Measurements from ENCODE around the gene CWH43.
"Not testable (repeated sequence)": the region's sequence is repeated elsewhere in the genome, so short reads cannot be mapped to it uniquely, and the experiment has no call there.

Gene CWH43

GRCh38 chr4:49096627-49097026, 110.6 kb downstream of the CWH43 start:
- not testable (repeated sequence) for H3K79me2 ChIP-seq; H3K9me3 ChIP-seq (ENCODE audit: control insufficient read depth, low read length); H3K27ac ChIP-seq; H3K4me1 ChIP-seq; H3K36me3 ChIP-seq (ENCODE audit: control insufficient read depth, insufficient read depth, low read length); H3K9ac ChIP-seq; H3K4me2 ChIP-seq (ENCODE audit: low read length); H3K27me3 ChIP-seq (ENCODE audit: control insufficient read depth, insufficient read depth, low read length); H2AFZ ChIP-seq; H3K4me3 ChIP-seq (ENCODE audit: low read depth, low read length)

GRCh38 chr4:49097071-49097470, 111.0 kb downstream of the CWH43 start:
- H3K4me2 ChIP-seq (ENCODE audit: low read length); H3K79me2 ChIP-seq; H3K27ac ChIP-seq; H2AFZ ChIP-seq; H3K9me3 ChIP-seq (ENCODE audit: control insufficient read depth, low read length); H3K27me3 ChIP-seq (ENCODE audit: control insufficient read depth, insufficient read depth, low read length); H3K36me3 ChIP-seq (ENCODE audit: control insufficient read depth, insufficient read depth, low read length); H3K4me1 ChIP-seq; H3K4me3 ChIP-seq (ENCODE audit: low read depth, low read length); H3K9ac ChIP-seq: not testable (repeated sequence)

- not testable (repeated sequence) for H3K4me3 ChIP-seq (ENCODE audit: low read depth, low read length); H3K79me2 ChIP-seq; H3K9ac ChIP-seq; H2AFZ ChIP-seq; H3K4me1 ChIP-seq; H3K27ac ChIP-seq; H3K36me3 ChIP-seq (ENCODE audit: control insufficient read depth, insufficient read depth, low read length); H3K4me2 ChIP-seq (ENCODE audit: low read length); H3K27me3 ChIP-seq (ENCODE audit: control insufficient read depth, insufficient read depth, low read length); H3K9me3 ChIP-seq (ENCODE audit: control insufficient read depth, low read length)
Observed at GRCh38 chr4:49097505-49097904, 111.4 kb downstream of the CWH43 start.

- not testable (repeated sequence) for H3K79me2 ChIP-seq; H3K4me3 ChIP-seq (ENCODE audit: low read depth, low read length); H3K9me3 ChIP-seq (ENCODE audit: control insufficient read depth, low read length); H3K36me3 ChIP-seq (ENCODE audit: control insufficient read depth, insufficient read depth, low read length); H3K9ac ChIP-seq; H3K4me1 ChIP-seq; H3K4me2 ChIP-seq (ENCODE audit: low read length); H2AFZ ChIP-seq; H3K27ac ChIP-seq; H3K27me3 ChIP-seq (ENCODE audit: control insufficient read depth, insufficient read depth, low read length)
Observed at GRCh38 chr4:49098034-49098759, 112.1 kb downstream of the CWH43 start.

GRCh38 chr4:49099831-49100444, 113.9 kb downstream of the CWH43 start:
- H2AFZ ChIP-seq; H3K9me3 ChIP-seq (ENCODE audit: control insufficient read depth, low read length): not testable (repeated sequence)

GRCh38 chr4:49102344-49102898, 116.3 kb downstream of the CWH43 start:
- H3K9ac ChIP-seq; H2AFZ ChIP-seq; H3K27ac ChIP-seq; H3K4me3 ChIP-seq (ENCODE audit: low read depth, low read length); H3K4me2 ChIP-seq (ENCODE audit: low read length); H3K79me2 ChIP-seq; H3K27me3 ChIP-seq (ENCODE audit: control insufficient read depth, insufficient read depth, low read length); H3K36me3 ChIP-seq (ENCODE audit: control insufficient read depth, insufficient read depth, low read length); H3K4me1 ChIP-seq; H3K9me3 ChIP-seq (ENCODE audit: control insufficient read depth, low read length): not testable (repeated sequence)

More at GRCh38 chr4:49099831-49100444, 113.9 kb downstream of the CWH43 start:
- H3K9ac ChIP-seq; H3K27me3 ChIP-seq (ENCODE audit: control insufficient read depth, insufficient read depth, low read length); H3K4me2 ChIP-seq (ENCODE audit: low read length); H3K36me3 ChIP-seq (ENCODE audit: control insufficient read depth, insufficient read depth, low read length); H3K4me1 ChIP-seq; H3K4me3 ChIP-seq (ENCODE audit: low read depth, low read length); H3K79me2 ChIP-seq; H3K27ac ChIP-seq: not testable (repeated sequence)

GRCh38 chr4:49103436-49104136, 117.5 kb downstream of the CWH43 start:
- H3K4me1 ChIP-seq; H3K4me2 ChIP-seq (ENCODE audit: low read length); H3K9ac ChIP-seq; H3K79me2 ChIP-seq; H2AFZ ChIP-seq; H3K27me3 ChIP-seq (ENCODE audit: control insufficient read depth, insufficient read depth, low read length); H3K27ac ChIP-seq; H3K9me3 ChIP-seq (ENCODE audit: control insufficient read depth, low read length); H3K36me3 ChIP-seq (ENCODE audit: control insufficient read depth, insufficient read depth, low read length); H3K4me3 ChIP-seq (ENCODE audit: low read depth, low read length): not testable (repeated sequence)

- H3K36me3 ChIP-seq (ENCODE audit: control insufficient read depth, insufficient read depth, low read length); H3K4me1 ChIP-seq; H3K27ac ChIP-seq; H3K9ac ChIP-seq; H3K79me2 ChIP-seq; H3K27me3 ChIP-seq (ENCODE audit: control insufficient read depth, insufficient read depth, low read length); H3K4me3 ChIP-seq (ENCODE audit: low read depth, low read length); H2AFZ ChIP-seq; H3K9me3 ChIP-seq (ENCODE audit: control insufficient read depth, low read length); H3K4me2 ChIP-seq (ENCODE audit: low read length): not testable (repeated sequence)
Observed at GRCh38 chr4:49104231-49104930, 118.3 kb downstream of the CWH43 start.

GRCh38 chr4:49105248-49105904, 119.3 kb downstream of the CWH43 start:
- H3K79me2 ChIP-seq; H3K36me3 ChIP-seq (ENCODE audit: control insufficient read depth, insufficient read depth, low read length); H3K4me2 ChIP-seq (ENCODE audit: low read length); H3K27me3 ChIP-seq (ENCODE audit: control insufficient read depth, insufficient read depth, low read length); H3K4me3 ChIP-seq (ENCODE audit: low read depth, low read length); H3K9ac ChIP-seq; H3K4me1 ChIP-seq; H3K9me3 ChIP-seq (ENCODE audit: control insufficient read depth, low read length); H3K27ac ChIP-seq; H2AFZ ChIP-seq: not testable (repeated sequence)

GRCh38 chr4:49107262-49107661, 121.2 kb downstream of the CWH43 start:
- not testable (repeated sequence) for H3K27ac ChIP-seq; H3K9me3 ChIP-seq (ENCODE audit: control insufficient read depth, low read length); H3K79me2 ChIP-seq; H3K4me3 ChIP-seq (ENCODE audit: low read depth, low read length); H2AFZ ChIP-seq; H3K27me3 ChIP-seq (ENCODE audit: control insufficient read depth, insufficient read depth, low read length); H3K4me1 ChIP-seq; H3K9ac ChIP-seq; H3K36me3 ChIP-seq (ENCODE audit: control insufficient read depth, insufficient read depth, low read length); H3K4me2 ChIP-seq (ENCODE audit: low read length)
